ENCODE data around the gene MRAS.
"Not testable (repeated sequence)": the region's sequence is repeated elsewhere in the genome, so short reads cannot be mapped to it uniquely, and the experiment has no call there.

Gene MRAS

GRCh38 chr3:138399766-138400165 lies 51.4 kb downstream of the MRAS start:
- H3K36me3 ChIP-seq (ENCODE audit: control insufficient read depth, insufficient read depth, low read length), result no peaks in the 10 kb centered on the region
- no peaks in the 10 kb centered on the region for H3K27me3 ChIP-seq (ENCODE audit: control insufficient read depth, insufficient read depth, low read length)
- no peak overlapping the region for H3K9ac ChIP-seq (ENCODE audit: low read length)
- no peak overlapping the region for H3K4me3 ChIP-seq (ENCODE audit: low read length)
- no peaks in the 10 kb centered on the region for H3K9me3 ChIP-seq (ENCODE audit: control insufficient read depth, low read length)
- H3K4me1 ChIP-seq (ENCODE audit: control insufficient read depth, insufficient read depth, low read length), result no peaks in the 10 kb centered on the region

- H3K9me3 ChIP-seq (ENCODE audit: control insufficient read depth, low read length), result no peaks in the 10 kb centered on the region
- H3K27me3 ChIP-seq (ENCODE audit: control insufficient read depth, insufficient read depth, low read length), result no peaks in the 10 kb centered on the region
- no peak overlapping the region for H3K4me3 ChIP-seq (ENCODE audit: low read length)
- H3K4me1 ChIP-seq (ENCODE audit: control insufficient read depth, insufficient read depth, low read length), result no peaks in the 10 kb centered on the region
- H3K9ac ChIP-seq (ENCODE audit: low read length), result no peak overlapping the region
- H3K36me3 ChIP-seq (ENCODE audit: control insufficient read depth, insufficient read depth, low read length), result no peaks in the 10 kb centered on the region
These were observed 52.3 kb downstream of the MRAS start for GRCh38 chr3:138400651-138401070.

- no peak overlapping the region for H3K9ac ChIP-seq (ENCODE audit: low read length)
- H3K27me3 ChIP-seq (ENCODE audit: control insufficient read depth, insufficient read depth, low read length), result no peaks in the 10 kb centered on the region
- H3K9me3 ChIP-seq (ENCODE audit: control insufficient read depth, low read length), result no peaks in the 10 kb centered on the region
- no peaks in the 10 kb centered on the region for H3K36me3 ChIP-seq (ENCODE audit: control insufficient read depth, insufficient read depth, low read length)
- no peaks in the 10 kb centered on the region for H3K4me1 ChIP-seq (ENCODE audit: control insufficient read depth, insufficient read depth, low read length)
- no peak overlapping the region for H3K4me3 ChIP-seq (ENCODE audit: low read length)
These were observed 53.5 kb downstream of the MRAS start for GRCh38 chr3:138401834-138402233.

- Histone ChIP-seq H3K27me3 (ENCODE audit: control insufficient read depth, insufficient read depth, low read length) (no peaks in the 10 kb centered on the region), H3K36me3 (ENCODE audit: control insufficient read depth, insufficient read depth, low read length) (no peaks in the 10 kb centered on the region), H3K9ac (ENCODE audit: low read length) (no peak overlapping the region), H3K4me1 (ENCODE audit: control insufficient read depth, insufficient read depth, low read length) (no peaks in the 10 kb centered on the region), H3K4me3 (ENCODE audit: low read length) (no peak overlapping the region), H3K9me3 (ENCODE audit: control insufficient read depth, low read length) (no peaks in the 10 kb centered on the region)
These were observed 55.7 kb downstream of the MRAS start for GRCh38 chr3:138404121-138404520.

- H3K4me3 ChIP-seq (ENCODE audit: low read length), result no peak overlapping the region
- no peaks in the 10 kb centered on the region for H3K36me3 ChIP-seq (ENCODE audit: control insufficient read depth, insufficient read depth, low read length)
- H3K9me3 ChIP-seq (ENCODE audit: control insufficient read depth, low read length), result no peaks in the 10 kb centered on the region
- no peaks in the 10 kb centered on the region for H3K4me1 ChIP-seq (ENCODE audit: control insufficient read depth, insufficient read depth, low read length)
- H3K27me3 ChIP-seq (ENCODE audit: control insufficient read depth, insufficient read depth, low read length), result no peaks in the 10 kb centered on the region
- no peak overlapping the region for H3K9ac ChIP-seq (ENCODE audit: low read length)
These were observed 56.6 kb downstream of the MRAS start for GRCh38 chr3:138405001-138405400.

- no peak overlapping the region for H3K9ac ChIP-seq (ENCODE audit: low read length)
- no peak overlapping the region for H3K4me3 ChIP-seq (ENCODE audit: low read length)
- H3K27me3 ChIP-seq (ENCODE audit: control insufficient read depth, insufficient read depth, low read length), result no peaks in the 10 kb centered on the region
- H3K9me3 ChIP-seq (ENCODE audit: control insufficient read depth, low read length), result no peaks in the 10 kb centered on the region
- no peaks in the 10 kb centered on the region for H3K36me3 ChIP-seq (ENCODE audit: control insufficient read depth, insufficient read depth, low read length)
- H3K4me1 ChIP-seq (ENCODE audit: control insufficient read depth, insufficient read depth, low read length), result no peaks in the 10 kb centered on the region
These were observed 57.1 kb downstream of the MRAS start for GRCh38 chr3:138405486-138405885.

GRCh38 chr3:138406606-138407005 lies 58.2 kb downstream of the MRAS start:
- H3K4me1 ChIP-seq (ENCODE audit: control insufficient read depth, insufficient read depth, low read length), result no peaks in the 10 kb centered on the region
- no peaks in the 10 kb centered on the region for H3K27me3 ChIP-seq (ENCODE audit: control insufficient read depth, insufficient read depth, low read length)
- H3K9ac ChIP-seq (ENCODE audit: low read length), result no peak overlapping the region

GRCh38 chr3:138407236-138407907 lies 59.0 kb downstream of the MRAS start:
- Histone ChIP-seq H3K4me1 (ENCODE audit: control insufficient read depth, insufficient read depth, low read length) (no peaks in the 10 kb centered on the region), H3K27me3 (ENCODE audit: control insufficient read depth, insufficient read depth, low read length) (no peaks in the 10 kb centered on the region), H3K9me3 (ENCODE audit: control insufficient read depth, low read length) (no peaks in the 10 kb centered on the region), H3K36me3 (ENCODE audit: control insufficient read depth, insufficient read depth, low read length) (no peaks in the 10 kb centered on the region), H3K9ac (ENCODE audit: low read length) (no peak overlapping the region), H3K4me3 (ENCODE audit: low read length) (no peak overlapping the region)

More at GRCh38 chr3:138406606-138407005, 58.2 kb downstream of the MRAS start:
- Histone ChIP-seq H3K4me3 (ENCODE audit: low read length) (no peak overlapping the region), H3K9me3 (ENCODE audit: control insufficient read depth, low read length) (no peaks in the 10 kb centered on the region), H3K36me3 (ENCODE audit: control insufficient read depth, insufficient read depth, low read length) (no peaks in the 10 kb centered on the region)

- Histone ChIP-seq H3K4me3 (ENCODE audit: low read length) (no peak overlapping the region), H3K9me3 (ENCODE audit: control insufficient read depth, low read length) (no peaks in the 10 kb centered on the region), H3K9ac (ENCODE audit: low read length) (no peak overlapping the region), H3K27me3 (ENCODE audit: control insufficient read depth, insufficient read depth, low read length) (no peaks in the 10 kb centered on the region), H3K4me1 (ENCODE audit: control insufficient read depth, insufficient read depth, low read length) (no peaks in the 10 kb centered on the region), H3K36me3 (ENCODE audit: control insufficient read depth, insufficient read depth, low read length) (no peaks in the 10 kb centered on the region)
These were observed 60.6 kb downstream of the MRAS start for GRCh38 chr3:138408751-138409570.

GRCh38 chr3:138412821-138413551 lies 64.6 kb downstream of the MRAS start:
- no peaks in the 10 kb centered on the region for H3K9me3 ChIP-seq (ENCODE audit: control insufficient read depth, low read length)
- no peak overlapping the region for H3K4me3 ChIP-seq (ENCODE audit: low read length)
- H3K36me3 ChIP-seq (ENCODE audit: control insufficient read depth, insufficient read depth, low read length), result no peaks in the 10 kb centered on the region
- H3K9ac ChIP-seq (ENCODE audit: low read length), result no peak overlapping the region
- no peaks in the 10 kb centered on the region for H3K4me1 ChIP-seq (ENCODE audit: control insufficient read depth, insufficient read depth, low read length)
- H3K27me3 ChIP-seq (ENCODE audit: control insufficient read depth, insufficient read depth, low read length), result peaks cover 2% of the 10 kb centered on the region

- not testable (repeated sequence) for H3K4me3 ChIP-seq (ENCODE audit: low read length); H3K27me3 ChIP-seq (ENCODE audit: control insufficient read depth, insufficient read depth, low read length); H3K36me3 ChIP-seq (ENCODE audit: control insufficient read depth, insufficient read depth, low read length); H3K9me3 ChIP-seq (ENCODE audit: control insufficient read depth, low read length); H3K4me1 ChIP-seq (ENCODE audit: control insufficient read depth, insufficient read depth, low read length); H3K9ac ChIP-seq (ENCODE audit: low read length)
These were observed 67.9 kb downstream of the MRAS start for GRCh38 chr3:138416236-138416635.

- Histone ChIP-seq H3K9ac (ENCODE audit: low read length) (no peak overlapping the region), H3K9me3 (ENCODE audit: control insufficient read depth, low read length) (no peaks in the 10 kb centered on the region), H3K4me3 (ENCODE audit: low read length) (no peak overlapping the region), H3K4me1 (ENCODE audit: control insufficient read depth, insufficient read depth, low read length) (no peaks in the 10 kb centered on the region), H3K36me3 (ENCODE audit: control insufficient read depth, insufficient read depth, low read length) (no peaks in the 10 kb centered on the region), H3K27me3 (ENCODE audit: control insufficient read depth, insufficient read depth, low read length) (peaks cover 6% of the 10 kb centered on the region)
These were observed 69.2 kb downstream of the MRAS start for GRCh38 chr3:138417559-138417982.

Data from mucosa of stomach (tissue), 1 donor.